Measurements from ENCODE around the gene PMEPA1. TPM values are rescaled to one million over a fixed set of nuclear protein-coding genes. Genes with fewer than 3 reads are reported as not detected.

The PMEPA1 gene
- total RNA-seq, 1 experiment from 2014 or later, result 89.8 TPM

GRCh38 chr20:57675773-57676172 is 34.0 kb downstream of the PMEPA1 start:
- in situ Hi-C loops (cut with HindIII; ENCODE audit: low pct_unique_long_range_greater_than_20kb, low sequenced_read_pairs), result no loop called here
- no TSS peak for BruUV-seq (replicated peaks)
- intact Hi-C loops (cut with micrococcal nuclease; ENCODE audit: unreplicated experiment), result no loop called here
- no peak for DNase-seq (ENCODE audit: low read depth, low spot score)
- H3K4me1 ChIP-seq (ENCODE audit: control insufficient read depth, insufficient read depth, low read length), result peaks cover 19% of the 10 kb centered on the region
- no peak overlapping the region for H3K27ac ChIP-seq (ENCODE audit: low read length)
- H3K27me3 ChIP-seq (ENCODE audit: control insufficient read depth, insufficient read depth, low read length), result no peaks in the 10 kb centered on the region
- H3K9me3 ChIP-seq (ENCODE audit: control insufficient read depth, insufficient read depth, low read depth, low read length), result no peaks in the 10 kb centered on the region
- ATAC-seq, result no peak
- TF ChIP-seq SIN3A (IDR thresholded peaks at IDR 0.05; ENCODE audit: borderline replicate concordance, insufficient read depth, low read depth, low read length), result no peak
- TF ChIP-seq TCF7L2 (IDR thresholded peaks at IDR 0.05; ENCODE audit: low read depth, low read length), result no peak
- no peak for TF ChIP-seq POLR2AphosphoS5 (IDR thresholded peaks at IDR 0.05; ENCODE audit: low read depth, low read length)
- ChIA-PET POLR2A (no interaction called here), CTCF (no interaction called here)
- no peak overlapping the region for H3K4me3 ChIP-seq (ENCODE audit: low read depth in 2 of 2, low read length in 2 of 2)
- H3K36me3 ChIP-seq (ENCODE audit: control insufficient read depth, insufficient read depth, low read length), result no peaks in the 10 kb centered on the region

- TF ChIP-seq TCF7L2 (IDR thresholded peaks at IDR 0.05; ENCODE audit: low read depth, low read length), result no peak
- no peaks in the 10 kb centered on the region for H3K27me3 ChIP-seq (ENCODE audit: control insufficient read depth, insufficient read depth, low read length)
- ATAC-seq (no peak), DNase-seq (ENCODE audit: low read depth, low spot score) (no peak)
- H3K9me3 ChIP-seq (ENCODE audit: control insufficient read depth, insufficient read depth, low read depth, low read length), result no peaks in the 10 kb centered on the region
- intact Hi-C loops (cut with micrococcal nuclease; ENCODE audit: unreplicated experiment) (no loop called here), in situ Hi-C loops (cut with HindIII; ENCODE audit: low pct_unique_long_range_greater_than_20kb, low sequenced_read_pairs) (no loop called here)
- ChIA-PET CTCF (no interaction called here), POLR2A (no interaction called here)
- no peaks in the 10 kb centered on the region for H3K36me3 ChIP-seq (ENCODE audit: control insufficient read depth, insufficient read depth, low read length)
- no peak overlapping the region for H3K27ac ChIP-seq (ENCODE audit: low read length)
- H3K4me3 ChIP-seq (ENCODE audit: low read depth in 2 of 2, low read length in 2 of 2), result no peak overlapping the region
- H3K4me1 ChIP-seq (ENCODE audit: control insufficient read depth, insufficient read depth, low read length), result peaks cover 5% of the 10 kb centered on the region
- BruUV-seq (replicated peaks), result no TSS peak
Observed at GRCh38 chr20:57672953-57673575, 36.8 kb downstream of the PMEPA1 start.

- BruUV-seq (replicated peaks), result no TSS peak
- intact Hi-C loops (cut with micrococcal nuclease; ENCODE audit: unreplicated experiment), result no loop called here
- Histone ChIP-seq H3K27me3 (ENCODE audit: control insufficient read depth, insufficient read depth, low read length) (no peaks in the 10 kb centered on the region), H3K36me3 (ENCODE audit: control insufficient read depth, insufficient read depth, low read length) (no peaks in the 10 kb centered on the region), H3K4me1 (ENCODE audit: control insufficient read depth, insufficient read depth, low read length) (no peaks in the 10 kb centered on the region), H3K27ac (ENCODE audit: low read length) (no peak overlapping the region), H3K4me3 (ENCODE audit: low read depth in 2 of 2, low read length in 2 of 2) (no peak overlapping the region), H3K9me3 (ENCODE audit: control insufficient read depth, insufficient read depth, low read depth, low read length) (no peaks in the 10 kb centered on the region)
- TF ChIP-seq CTCF (IDR thresholded peaks at IDR 0.05) (no peak), REST (IDR thresholded peaks at IDR 0.05; ENCODE audit: insufficient read depth in 1 of 2, low read depth in 2 of 2, low read length in 1 of 2) (no peak), SIN3A (IDR thresholded peaks at IDR 0.05; ENCODE audit: borderline replicate concordance, insufficient read depth, low read depth, low read length) (no peak), TCF7L2 (IDR thresholded peaks at IDR 0.05; ENCODE audit: low read depth, low read length) (no peak), POLR2AphosphoS5 (IDR thresholded peaks at IDR 0.05; ENCODE audit: low read depth, low read length) (no peak)
- ATAC-seq (no peak), DNase-seq (ENCODE audit: low read depth, low spot score) (no peak)
- POLR2A ChIA-PET, result no interaction called here
- CTCF ChIA-PET, result no interaction called here
- in situ Hi-C loops (cut with HindIII; ENCODE audit: low pct_unique_long_range_greater_than_20kb, low sequenced_read_pairs), result no loop called here
Observed at GRCh38 chr20:57672164-57672563, 37.7 kb downstream of the PMEPA1 start.
